GM12873 (cell line): ENCODE measurements around the gene CRYL1.

Source experiments
- TF ChIP-seq, protein P1 (sequence below): IDR thresholded peaks from 2 replicates; pipeline ENCODE4 v1.5.1; 2012; ENCODE audit warnings: low read depth, mild to moderate bottlenecking, moderate library complexity, low read length, control low read depth; ENCODE audit not compliant: insufficient read depth; ENCODE audit errors: missing control alignments

CRYL1 gene

DNA sequence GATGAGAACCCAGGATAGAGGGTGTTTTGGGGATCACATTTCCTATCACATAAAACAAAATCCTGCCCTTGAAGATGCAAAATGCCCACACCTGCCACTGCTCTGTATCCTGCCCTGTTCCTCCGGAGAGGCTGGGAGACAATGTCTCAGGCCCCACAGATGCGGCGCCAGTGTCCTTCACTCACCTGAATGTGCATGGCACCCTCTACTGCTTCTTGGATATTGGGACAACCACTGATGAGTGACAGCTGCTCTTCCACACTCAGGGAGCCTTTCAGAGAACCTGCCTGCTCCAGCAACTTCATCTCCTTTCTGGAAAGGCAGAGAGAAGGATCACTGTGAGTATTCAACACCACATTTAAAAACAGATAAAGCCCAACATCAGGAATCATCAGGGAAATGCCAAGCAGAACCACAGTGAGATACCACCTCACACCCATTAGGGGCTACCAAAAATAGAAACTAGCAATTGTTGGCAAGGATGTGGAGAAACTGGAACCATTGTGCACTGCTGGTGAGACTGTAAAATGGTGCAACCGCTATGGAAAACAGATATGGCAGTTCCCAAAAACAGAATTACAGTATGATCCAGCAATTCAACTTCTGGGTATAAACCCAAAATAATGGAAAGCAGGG, 36.4 kb downstream of the CRYL1 start:
- TF ChIP-seq, protein P1, sequence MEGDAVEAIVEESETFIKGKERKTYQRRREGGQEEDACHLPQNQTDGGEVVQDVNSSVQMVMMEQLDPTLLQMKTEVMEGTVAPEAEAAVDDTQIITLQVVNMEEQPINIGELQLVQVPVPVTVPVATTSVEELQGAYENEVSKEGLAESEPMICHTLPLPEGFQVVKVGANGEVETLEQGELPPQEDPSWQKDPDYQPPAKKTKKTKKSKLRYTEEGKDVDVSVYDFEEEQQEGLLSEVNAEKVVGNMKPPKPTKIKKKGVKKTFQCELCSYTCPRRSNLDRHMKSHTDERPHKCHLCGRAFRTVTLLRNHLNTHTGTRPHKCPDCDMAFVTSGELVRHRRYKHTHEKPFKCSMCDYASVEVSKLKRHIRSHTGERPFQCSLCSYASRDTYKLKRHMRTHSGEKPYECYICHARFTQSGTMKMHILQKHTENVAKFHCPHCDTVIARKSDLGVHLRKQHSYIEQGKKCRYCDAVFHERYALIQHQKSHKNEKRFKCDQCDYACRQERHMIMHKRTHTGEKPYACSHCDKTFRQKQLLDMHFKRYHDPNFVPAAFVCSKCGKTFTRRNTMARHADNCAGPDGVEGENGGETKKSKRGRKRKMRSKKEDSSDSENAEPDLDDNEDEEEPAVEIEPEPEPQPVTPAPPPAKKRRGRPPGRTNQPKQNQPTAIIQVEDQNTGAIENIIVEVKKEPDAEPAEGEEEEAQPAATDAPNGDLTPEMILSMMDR = peak; percentile 71

DNA sequence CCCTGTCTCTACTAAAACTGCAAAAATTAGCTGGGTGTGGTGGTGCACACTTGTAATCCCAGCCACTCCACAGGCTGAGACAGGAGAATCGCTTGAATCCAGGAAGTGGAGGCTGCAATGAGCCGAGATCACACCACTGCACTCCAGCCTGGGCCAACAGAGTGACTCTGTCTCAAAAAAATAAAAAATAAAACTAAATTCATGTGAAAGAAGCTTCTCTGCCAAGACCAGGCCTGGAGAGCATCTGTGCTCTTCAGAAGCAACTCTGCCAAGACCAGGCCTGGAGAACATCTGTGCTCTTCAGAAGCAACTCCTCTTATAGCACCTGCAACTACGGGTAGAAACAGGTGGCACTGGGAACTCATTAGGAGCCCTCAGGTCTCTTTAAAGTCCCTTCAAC, 37.7 kb downstream of the CRYL1 start:
- TF ChIP-seq, protein P1 = no peak

DNA sequence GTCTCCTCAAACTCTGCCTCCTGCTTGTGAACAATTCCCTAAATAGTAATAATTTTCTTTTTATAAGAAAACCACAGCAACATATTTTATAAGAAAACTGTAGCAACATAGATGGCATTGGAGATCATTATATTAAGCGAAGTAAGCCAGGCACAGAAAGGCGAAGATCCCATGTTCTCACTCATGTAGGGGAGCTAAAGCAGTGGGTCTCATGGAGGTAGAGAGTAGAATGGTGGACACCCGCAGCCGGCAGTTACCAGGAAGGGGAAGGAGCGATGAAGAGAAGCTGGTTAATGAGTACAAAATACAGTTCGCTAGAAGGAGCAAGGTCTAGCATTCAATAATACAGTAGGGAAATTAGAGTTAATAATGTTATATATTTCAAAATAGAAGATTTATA, 42.9 kb downstream of the CRYL1 start:
- TF ChIP-seq, protein P1 = no peak

DNA sequence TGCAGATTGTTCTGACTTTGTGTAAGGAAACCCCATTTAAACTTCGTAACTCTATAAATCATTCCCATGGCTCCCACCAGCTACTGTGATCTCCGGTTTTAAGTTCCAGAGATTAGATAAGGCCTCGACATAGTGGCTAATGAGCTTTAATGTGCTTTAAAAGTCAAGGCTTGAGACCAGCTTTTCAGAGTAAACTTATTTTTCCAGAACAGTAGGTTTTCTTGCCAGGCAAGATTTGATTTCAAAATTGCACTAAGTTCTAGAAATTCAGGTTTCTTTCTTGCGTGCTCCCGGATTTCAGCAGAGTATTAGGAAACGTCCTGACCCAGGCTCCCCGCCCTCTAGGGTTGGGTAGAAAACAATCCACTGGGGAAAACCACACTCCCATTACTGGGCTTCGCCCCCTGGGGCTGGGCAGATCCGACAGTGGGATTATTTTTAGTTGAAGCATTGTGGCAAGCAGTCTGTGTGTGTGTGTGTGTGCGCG, 43.3 kb downstream of the CRYL1 start:
- TF ChIP-seq, protein P1 = no peak

DNA sequence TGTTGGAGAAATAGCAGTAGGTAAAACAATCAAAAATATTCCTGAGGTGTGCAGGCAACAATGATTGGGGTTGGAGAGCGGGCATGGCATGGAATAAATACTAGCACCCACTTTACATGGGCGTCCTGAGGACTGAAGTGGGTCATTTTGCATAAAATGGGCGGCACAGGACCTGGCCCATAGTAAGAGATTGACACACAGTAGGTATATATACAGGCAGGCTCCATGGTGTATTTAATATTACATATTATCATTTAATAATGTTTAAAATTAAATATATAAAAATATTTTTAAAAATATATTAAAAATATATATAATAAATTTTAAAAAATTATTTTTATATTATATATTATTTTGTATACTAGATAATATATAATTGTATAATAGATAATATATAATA, 48.3 kb downstream of the CRYL1 start:
- TF ChIP-seq, protein P1 = no peak

DNA sequence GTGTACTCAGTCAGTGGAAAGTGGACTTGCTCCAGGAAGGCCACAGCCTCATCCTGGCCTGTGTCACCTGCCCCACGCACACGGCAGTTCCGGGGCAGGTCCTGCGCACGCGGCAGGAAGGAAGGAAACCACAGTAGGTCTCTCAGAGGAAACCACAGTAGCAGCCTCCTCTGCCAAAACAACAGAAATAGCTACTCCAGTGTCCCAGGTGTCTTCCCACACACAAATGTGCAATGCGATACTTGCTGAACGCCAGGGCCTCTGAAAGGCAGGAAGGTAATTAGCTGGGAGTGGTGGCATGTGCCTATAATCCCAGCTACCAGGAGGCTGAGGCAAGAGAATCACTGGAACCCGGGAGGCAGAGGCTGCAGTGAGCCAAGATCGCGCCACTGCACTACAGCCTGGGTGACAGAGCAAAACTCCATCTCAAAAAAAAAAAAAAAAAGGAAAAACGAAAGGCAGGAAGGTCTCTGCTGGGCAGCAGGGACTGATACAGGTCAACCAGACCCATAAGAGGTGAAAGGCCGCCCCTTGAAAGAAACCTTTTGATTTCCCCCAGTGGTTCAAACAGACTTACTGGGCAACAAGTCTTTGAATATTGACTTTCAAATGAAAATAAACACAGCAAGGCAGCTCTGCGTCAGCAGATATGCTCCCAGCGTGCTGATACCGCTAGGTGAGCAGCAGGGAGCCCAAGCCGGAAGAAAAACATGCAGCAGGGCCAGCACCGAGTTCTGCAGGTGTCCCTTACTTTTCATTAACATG, 49.5 kb downstream of the CRYL1 start:
- TF ChIP-seq, protein P1 = no peak

DNA sequence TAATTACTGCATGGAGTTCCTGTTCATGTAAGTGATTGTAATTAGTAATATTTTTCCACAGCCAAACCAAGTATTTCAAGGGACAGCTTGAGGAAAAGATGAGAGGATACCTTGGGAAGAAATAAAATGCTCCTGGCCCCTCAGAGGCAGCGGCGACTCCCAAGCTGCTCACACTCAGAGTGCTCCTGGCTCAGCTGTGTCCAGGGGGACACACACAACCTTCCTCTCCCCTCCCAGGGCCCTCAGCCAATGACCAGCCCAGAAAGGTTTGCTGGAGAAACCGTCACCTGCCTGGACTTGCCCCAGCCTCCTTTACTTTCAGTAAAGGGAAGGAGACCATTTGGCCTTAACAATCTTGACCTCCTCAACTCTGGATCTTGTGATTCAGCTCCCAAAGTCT, 51.1 kb downstream of the CRYL1 start:
- TF ChIP-seq, protein P1 = no peak
